ENCODE results near the gene ANKRD10.
A peak's percentile ranks its signal among the peaks of the same experiment; 100 is the strongest.

Gene ANKRD10

GRCh38 chr13:110915057-110915873, at the start of gene ANKRD10:
Gene ANKRD10, minus strand, starts transcription at chr13:110915069. Its CDS starts 135 bp downstream, at chr13:110914934.
- H3K4me3 ChIP-seq (replicated peaks; ENCODE audit: low read depth, low read length), result peak within 1 kb of the TSS; percentile 81
- peak; percentile 97 for DNase-seq (ENCODE audit: extremely low read depth, low read depth)

GRCh38 chr13:110964229-110965037, 49.6 kb upstream of the ANKRD10 start:
- no peak overlapping the region for H3K4me3 ChIP-seq (replicated peaks; ENCODE audit: low read depth, low read length)
- TF ChIP-seq, protein P1, sequence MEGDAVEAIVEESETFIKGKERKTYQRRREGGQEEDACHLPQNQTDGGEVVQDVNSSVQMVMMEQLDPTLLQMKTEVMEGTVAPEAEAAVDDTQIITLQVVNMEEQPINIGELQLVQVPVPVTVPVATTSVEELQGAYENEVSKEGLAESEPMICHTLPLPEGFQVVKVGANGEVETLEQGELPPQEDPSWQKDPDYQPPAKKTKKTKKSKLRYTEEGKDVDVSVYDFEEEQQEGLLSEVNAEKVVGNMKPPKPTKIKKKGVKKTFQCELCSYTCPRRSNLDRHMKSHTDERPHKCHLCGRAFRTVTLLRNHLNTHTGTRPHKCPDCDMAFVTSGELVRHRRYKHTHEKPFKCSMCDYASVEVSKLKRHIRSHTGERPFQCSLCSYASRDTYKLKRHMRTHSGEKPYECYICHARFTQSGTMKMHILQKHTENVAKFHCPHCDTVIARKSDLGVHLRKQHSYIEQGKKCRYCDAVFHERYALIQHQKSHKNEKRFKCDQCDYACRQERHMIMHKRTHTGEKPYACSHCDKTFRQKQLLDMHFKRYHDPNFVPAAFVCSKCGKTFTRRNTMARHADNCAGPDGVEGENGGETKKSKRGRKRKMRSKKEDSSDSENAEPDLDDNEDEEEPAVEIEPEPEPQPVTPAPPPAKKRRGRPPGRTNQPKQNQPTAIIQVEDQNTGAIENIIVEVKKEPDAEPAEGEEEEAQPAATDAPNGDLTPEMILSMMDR (IDR thresholded peaks at IDR 0.05; ENCODE audit: low read depth, low read length, missing control alignments), result no peak
- no peak for DNase-seq (ENCODE audit: extremely low read depth, low read depth)

More at GRCh38 chr13:110915057-110915873, at the start of gene ANKRD10:
- TF ChIP-seq, protein P1 (IDR thresholded peaks at IDR 0.05; ENCODE audit: low read depth, low read length, missing control alignments), result peak; percentile 67

DNA sequence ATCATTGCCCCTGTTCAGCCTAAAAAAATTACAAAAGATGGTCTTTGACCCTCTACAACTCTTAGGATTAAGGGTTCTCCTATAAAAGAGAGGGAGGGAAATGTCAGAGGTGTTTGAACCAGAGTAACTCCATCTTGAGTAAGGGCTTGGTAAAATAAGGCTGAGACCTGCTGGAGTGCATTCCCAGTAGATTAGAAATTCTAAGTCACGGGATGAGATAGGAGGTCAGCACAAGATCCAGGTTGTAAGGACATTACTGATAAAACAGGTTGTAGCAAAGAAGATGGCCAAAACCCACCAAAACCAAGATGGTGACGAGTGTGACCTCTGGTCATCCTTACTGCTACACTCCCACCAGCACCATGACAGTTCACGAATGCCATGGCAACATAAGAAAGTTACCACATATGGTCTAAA, 48.7 kb upstream of the ANKRD10 start:
- no peak for DNase-seq (ENCODE audit: extremely low read depth, low read depth)
- TF ChIP-seq, protein P1 (IDR thresholded peaks at IDR 0.05; ENCODE audit: low read depth, low read length, missing control alignments), result no peak
- no peak overlapping the region for H3K4me3 ChIP-seq (replicated peaks; ENCODE audit: low read depth, low read length)

DNA sequence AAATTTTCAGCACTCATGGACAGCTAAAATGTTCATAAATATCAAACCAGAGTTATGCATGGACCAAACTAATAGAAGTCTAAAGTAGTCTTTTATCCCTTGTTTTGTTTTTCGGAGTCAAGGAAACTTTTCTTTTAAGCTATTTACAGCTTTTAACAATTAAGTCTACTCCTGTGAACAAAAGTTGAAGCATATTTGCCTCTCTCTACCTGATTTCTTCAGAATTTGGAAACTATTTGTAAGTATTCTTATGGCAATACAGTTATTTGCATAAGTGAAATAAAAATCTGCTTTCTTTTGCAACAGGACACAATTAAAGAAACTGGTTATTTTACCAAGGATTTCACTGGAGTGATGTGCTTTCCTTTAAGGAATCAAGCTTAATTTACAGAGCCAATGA, 47.1 kb upstream of the ANKRD10 start:
- no peak overlapping the region for H3K4me3 ChIP-seq (replicated peaks; ENCODE audit: low read depth, low read length)
- TF ChIP-seq, protein P1 (IDR thresholded peaks at IDR 0.05; ENCODE audit: low read depth, low read length, missing control alignments), result no peak
- DNase-seq (ENCODE audit: extremely low read depth, low read depth), result no peak

- TF ChIP-seq, protein P1 (IDR thresholded peaks at IDR 0.05; ENCODE audit: low read depth, low read length, missing control alignments), result no peak
- H3K4me3 ChIP-seq (replicated peaks; ENCODE audit: low read depth, low read length), result no peak overlapping the region
- DNase-seq (ENCODE audit: extremely low read depth, low read depth), result no peak
These were observed 45.3 kb upstream of the ANKRD10 start for GRCh38 chr13:110960204-110960603.

DNA sequence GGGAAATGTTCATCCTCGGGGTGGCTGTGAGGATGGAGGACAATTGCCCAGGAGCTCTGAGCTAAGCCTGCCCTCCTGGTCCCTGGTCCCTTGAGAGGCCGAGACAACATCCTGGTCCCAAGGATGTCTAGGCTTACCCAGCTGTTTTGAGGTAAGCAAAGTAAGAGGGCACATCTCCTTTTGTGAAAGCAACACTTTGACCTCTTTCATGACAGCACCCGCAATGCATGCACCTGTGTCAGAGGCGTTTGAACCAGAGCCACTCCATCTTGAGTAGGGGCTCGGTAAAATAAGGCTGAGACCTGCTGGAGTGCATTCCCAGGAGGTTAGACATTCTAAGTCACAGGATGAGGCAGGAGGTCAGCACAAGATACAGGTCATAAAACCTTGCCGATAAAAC, 43.1 kb upstream of the ANKRD10 start:
- TF ChIP-seq, protein P1 (IDR thresholded peaks at IDR 0.05; ENCODE audit: low read depth, low read length, missing control alignments), result no peak

More for the DNA sequence above, 43.1 kb upstream of the ANKRD10 start:
- no peak overlapping the region for H3K4me3 ChIP-seq (replicated peaks; ENCODE audit: low read depth, low read length)
- DNase-seq (ENCODE audit: extremely low read depth, low read depth), result no peak
